Measurements from ENCODE around the gene MELK.

Gene MELK

DNA sequence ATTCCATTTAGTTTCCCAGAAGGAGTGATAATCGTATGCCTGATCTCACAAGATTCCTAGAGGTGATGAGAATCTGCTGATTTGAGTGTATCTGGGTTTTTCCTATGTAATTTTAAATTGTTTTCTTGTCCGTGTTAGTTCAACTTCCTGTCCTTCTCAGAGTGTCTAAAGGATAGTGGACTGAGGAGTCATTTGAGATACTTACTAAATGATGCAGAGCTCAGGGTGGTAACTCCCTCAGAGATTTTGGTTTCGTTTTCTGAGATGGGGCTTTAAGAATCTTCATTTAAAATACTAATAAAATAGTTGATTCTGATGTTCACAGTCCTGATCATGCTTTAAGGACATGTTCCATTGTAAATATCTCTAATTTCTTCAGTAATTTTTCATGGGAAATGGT, 30.3 kb downstream of the MELK start:
- no peak overlapping the region for H3K4me3 ChIP-seq (ENCODE audit: low read depth, low read length)

DNA sequence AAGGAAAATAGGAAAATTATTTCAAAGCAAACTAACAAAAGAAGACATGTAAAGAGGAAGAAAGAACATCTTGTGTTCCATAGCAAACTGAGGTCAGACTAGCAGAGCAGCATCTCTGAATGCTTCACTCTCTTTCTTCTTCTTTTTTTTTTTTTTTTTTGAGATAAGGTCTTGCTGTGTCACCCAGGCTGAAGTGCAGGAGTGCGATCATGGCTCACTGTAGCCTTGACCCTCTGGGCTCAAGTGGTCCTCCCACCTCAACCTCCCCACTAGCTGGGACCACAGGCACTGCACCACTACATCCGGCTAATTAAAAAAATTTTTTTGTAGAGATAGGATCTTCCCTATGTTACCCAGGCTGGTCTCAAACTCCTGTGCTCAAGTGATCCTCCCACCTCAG, 36.6 kb downstream of the MELK start:
- no peak for TF ChIP-seq CTCF (IDR thresholded peaks at IDR 0.05; ENCODE audit: borderline replicate concordance, insufficient read depth, low read depth, low read length)
- no peak overlapping the region for H3K4me3 ChIP-seq (ENCODE audit: low read depth, low read length)

More for the DNA sequence above, 30.3 kb downstream of the MELK start:
- no peak for TF ChIP-seq CTCF (IDR thresholded peaks at IDR 0.05; ENCODE audit: borderline replicate concordance, insufficient read depth, low read depth, low read length)

GRCh38 chr9:36622121-36622520, 49.4 kb downstream of the MELK start:
- no peak for TF ChIP-seq CTCF (IDR thresholded peaks at IDR 0.05; ENCODE audit: borderline replicate concordance, insufficient read depth, low read depth, low read length)
- H3K4me3 ChIP-seq (ENCODE audit: low read depth, low read length), result no peak overlapping the region

DNA sequence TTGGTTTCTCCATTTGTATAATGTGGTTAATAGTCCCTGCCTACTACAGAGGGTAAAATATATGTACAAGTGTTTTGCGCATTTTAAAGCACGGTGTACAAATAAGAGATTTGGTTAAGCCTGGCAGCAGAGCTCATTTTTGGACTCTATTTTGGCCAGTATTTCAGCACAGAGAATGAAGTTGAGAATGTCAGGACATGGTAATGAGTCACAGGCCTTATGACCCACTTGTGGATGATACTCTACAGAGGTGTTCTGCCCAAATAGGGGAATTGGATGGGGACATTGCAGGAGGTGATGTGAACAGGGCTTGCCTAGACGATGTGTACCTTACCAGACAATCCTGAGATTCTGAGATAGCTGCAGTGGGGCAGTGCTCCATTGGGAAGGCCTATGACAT, 50.6 kb downstream of the MELK start:
- H3K4me3 ChIP-seq (ENCODE audit: low read depth, low read length), result no peak overlapping the region
- TF ChIP-seq CTCF (IDR thresholded peaks at IDR 0.05; ENCODE audit: borderline replicate concordance, insufficient read depth, low read depth, low read length), result no peak

DNA sequence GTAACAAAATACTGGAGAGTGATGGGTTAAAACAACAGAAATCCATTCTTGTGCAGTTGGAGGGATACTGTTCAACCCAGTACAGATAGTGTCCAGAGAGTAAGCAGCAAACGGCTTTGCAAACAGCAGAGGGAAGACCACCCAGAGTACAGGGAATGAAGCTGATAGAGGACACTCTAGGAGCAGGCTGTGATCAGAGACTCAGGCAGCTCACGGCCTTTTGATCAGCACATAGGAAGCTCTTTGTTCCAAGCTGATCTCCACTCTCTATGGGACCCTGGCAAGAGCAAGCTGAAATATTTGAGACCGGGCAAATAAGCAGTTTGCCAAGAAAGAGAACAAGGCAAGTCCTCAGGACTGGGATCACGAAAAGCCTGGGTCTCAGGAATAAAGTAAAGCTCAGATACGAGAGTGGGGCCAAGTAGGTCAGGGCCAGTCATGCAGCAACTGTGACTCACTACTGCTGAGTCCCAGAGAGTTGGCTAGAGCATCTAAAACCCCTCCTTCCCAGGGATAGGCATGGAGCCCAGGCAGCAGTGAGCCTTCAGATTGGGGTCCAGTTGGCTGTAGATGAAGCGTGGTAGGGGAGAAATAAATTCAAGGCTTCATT, 52.4 kb downstream of the MELK start:
- no peak for TF ChIP-seq CTCF (IDR thresholded peaks at IDR 0.05; ENCODE audit: borderline replicate concordance, insufficient read depth, low read depth, low read length)
- H3K4me3 ChIP-seq (ENCODE audit: low read depth, low read length), result no peak overlapping the region

DNA sequence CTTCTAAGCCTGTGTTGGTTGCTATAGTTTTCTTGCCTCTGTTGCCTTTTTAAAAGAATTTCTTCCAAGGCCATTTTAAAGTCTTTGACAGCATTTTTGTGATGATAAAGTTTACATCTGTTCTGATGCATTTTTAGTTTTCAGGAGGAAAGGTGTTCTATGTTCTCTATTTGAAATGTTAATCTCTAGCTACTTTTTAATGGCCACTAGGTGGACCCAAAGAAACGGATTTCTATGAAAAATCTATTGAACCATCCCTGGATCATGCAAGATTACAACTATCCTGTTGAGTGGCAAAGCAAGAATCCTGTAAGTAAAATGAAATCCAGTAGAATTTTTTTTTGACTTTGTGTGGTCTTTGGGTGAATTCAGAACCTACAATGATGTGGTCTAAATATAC, 60.2 kb downstream of the MELK start:
- no peak overlapping the region for H3K4me3 ChIP-seq (ENCODE audit: low read depth, low read length)
- 0 out of 2 replicates have a peak, but pooled peaks have one; percentile 10 for TF ChIP-seq CTCF (IDR thresholded peaks at IDR 0.05; ENCODE audit: borderline replicate concordance, insufficient read depth, low read depth, low read length)

- TF ChIP-seq CTCF (IDR thresholded peaks at IDR 0.05; ENCODE audit: borderline replicate concordance, insufficient read depth, low read depth, low read length), result 0 out of 2 replicates have a peak, but pooled peaks have one; percentile 33
Measured at GRCh38 chr9:36637491-36638270, 65.0 kb downstream of the MELK start.

More at GRCh38 chr9:36637491-36638270, 65.0 kb downstream of the MELK start:
- no peak overlapping the region for H3K4me3 ChIP-seq (ENCODE audit: low read depth, low read length)

Data from GM12875 (cell line).